Panc1 (cell line): ENCODE measurements around the gene DAD1. TPM values are rescaled to one million over a fixed set of nuclear protein-coding genes. Genes with fewer than 3 reads are reported as not detected.
"Not testable (repeated sequence)": the region's sequence is repeated elsewhere in the genome, so short reads cannot be mapped to it uniquely, and the experiment has no call there.

ENCODE experiments used
- ATAC-seq: fragments of 200-7000 bp; cut with Tn5 transposase; 2 replicates; pipeline ENCODE4 v1.9.1; 2020; ENCODE audit warnings: mild to moderate bottlenecking, moderate library complexity
- BruUV-seq: library from RNA; stranded (reverse); fragments of 400-500 nt; replicated peaks from 2 replicates; lab custom pipeline; 2021; lab: Mats Ljungman, UMichigan
- CTCF ChIA-PET: fragments of 300-600 bp; sonication (Branson Sonifier 250); formaldehyde crosslinking; loops from one replicate; lab custom pipeline; 2022; ENCODE audit warnings: antibody characterized with exemption; lab: Charles Lee
- POLR2A ChIA-PET: fragments of 300-600 bp; sonication (Branson Sonifier 250); formaldehyde crosslinking; loops from one replicate; lab custom pipeline; 2022; ENCODE audit warnings: antibody characterized with exemption; lab: Charles Lee
- DNase-seq: peaks from one replicate; pipeline ENCODE4 v3.0.0-alpha.2; 2010; ENCODE audit warnings: low read depth, low spot score
- H3K27ac ChIP-seq: 2 replicates; pipeline ENCODE4 v1.5.1; 2011; ENCODE audit warnings: mild to moderate bottlenecking, low read length, inconsistent platforms
- H3K27me3 ChIP-seq: fragments of 200-500 bp; sonication (Bioruptor generic); 2 replicates; pipeline ENCODE4 v1.6.0; 2014; ENCODE audit warnings: low read length, inconsistent platforms; ENCODE audit not compliant: control insufficient read depth, insufficient read depth
- H3K36me3 ChIP-seq: fragments of 200-500 bp; sonication (Bioruptor generic); 2 replicates; pipeline ENCODE4 v1.5.1; 2014; ENCODE audit warnings: inconsistent platforms, mild to moderate bottlenecking, low read length, moderate library complexity; ENCODE audit not compliant: control insufficient read depth, insufficient read depth
- H3K4me1 ChIP-seq: 2 replicates; pipeline ENCODE4 v1.5.1; 2011; ENCODE audit warnings: inconsistent platforms, mild to moderate bottlenecking, low read length, moderate library complexity; ENCODE audit not compliant: control insufficient read depth, insufficient read depth
- H3K4me3 ChIP-seq, 2 experiments: 2 replicates each; pipeline ENCODE4 v1.5.1; 2011 to 2012; ENCODE audit warnings: low read depth in 2 of 2, low read length in 2 of 2, mild to moderate bottlenecking in 2 of 2, inconsistent platforms in 1 of 2, moderate library complexity in 1 of 2
- H3K9me3 ChIP-seq: fragments of 200-500 bp; sonication (Bioruptor generic); 2 replicates; pipeline ENCODE4 v1.5.1; 2014; ENCODE audit warnings: low read depth, mild to moderate bottlenecking, inconsistent platforms, low read length, moderate library complexity; ENCODE audit not compliant: control insufficient read depth, insufficient read depth
- CTCF ChIP-seq: fragments of 450-650 bp; IDR thresholded peaks from 2 replicates; pipeline ENCODE4 v1.5.1; 2017; ENCODE audit warnings: mild to moderate bottlenecking
- POLR2AphosphoS5 ChIP-seq: IDR thresholded peaks from 2 replicates; pipeline ENCODE4 v1.6.1; 2012; ENCODE audit warnings: mild to moderate bottlenecking, low read depth, low read length, moderate library complexity
- REST ChIP-seq, 2 experiments: IDR thresholded peaks; 2 replicates each; pipeline ENCODE4 v1.6.1; 2011 to 2012; ENCODE audit warnings: low read depth in 2 of 2, control low read depth in 1 of 2, low read length in 1 of 2, mild to moderate bottlenecking in 1 of 2, moderate library complexity in 1 of 2; ENCODE audit not compliant: insufficient read depth in 1 of 2
- SIN3A ChIP-seq: IDR thresholded peaks from 2 replicates; pipeline ENCODE4 v1.6.1; 2012; ENCODE audit warnings: low read depth, mild to moderate bottlenecking, low read length, moderate library complexity, borderline replicate concordance; ENCODE audit not compliant: insufficient read depth
- TCF7L2 ChIP-seq: IDR thresholded peaks from 2 replicates; pipeline ENCODE4 v1.6.1; 2011; ENCODE audit warnings: mild to moderate bottlenecking, low read depth, low read length, inconsistent platforms
- in situ Hi-C: cut with HindIII; loops from 2 replicates; pipeline ENCODE4 v1.10.0; 2016; ENCODE audit warnings: low sequenced_read_pairs, low pct_unique_long_range_greater_than_20kb
- intact Hi-C: fragments of 100-400 bp; cut with micrococcal nuclease; formaldehyde crosslinking; loops from one replicate; pipeline ENCODE4 v1.10.0; 2022; ENCODE audit not compliant: unreplicated experiment
- total RNA-seq: library from RNA; stranded (reverse); gene quantifications from one replicate; pipeline ENCODE4 v1.2.1, GENCODE V29; 2021; ENCODE audit not compliant: unreplicated experiment

The DAD1 gene
- total RNA-seq, 1 experiment from 2014 or later: 163 TPM

- POLR2A ChIA-PET: no interaction called here
- no peaks in the 10 kb centered on the region for H3K36me3 ChIP-seq
- H3K27me3 ChIP-seq: no peaks in the 10 kb centered on the region
- ATAC-seq (no peak), DNase-seq (no peak)
- no TSS peak for BruUV-seq
- H3K9me3 ChIP-seq: no peaks in the 10 kb centered on the region
- intact Hi-C loops: loop anchor here (5.0 kb wide), 1 partner anchor 153 kb away; no protein-coding TSS in a partner anchor
- no peak overlapping the region for H3K27ac ChIP-seq
- H3K4me1 ChIP-seq: no peaks in the 10 kb centered on the region
- CTCF ChIA-PET: no interaction called here
- in situ Hi-C loops: no loop called here
- no peak for TF ChIP-seq POLR2AphosphoS5
- no peak for TF ChIP-seq SIN3A
- no peak for TF ChIP-seq REST (IDR thresholded peaks at IDR 0.05; ENCODE audit: insufficient read depth in 1 of 2, low read depth in 2 of 2, low read length in 1 of 2)
- H3K4me3 ChIP-seq: no peak overlapping the region
These were observed 44.1 kb downstream of the DAD1 start for GRCh38 chr14:22544881-22545420.

- Histone ChIP-seq H3K36me3 (no peaks in the 10 kb centered on the region), H3K4me1 (no peaks in the 10 kb centered on the region), H3K4me3 (no peak overlapping the region), H3K9me3 (no peaks in the 10 kb centered on the region), H3K27me3 (no peaks in the 10 kb centered on the region), H3K27ac (no peak overlapping the region)
- in situ Hi-C loops: no loop called here
- CTCF ChIA-PET: no interaction called here
- BruUV-seq: no TSS peak
- intact Hi-C loops: no loop called here
- POLR2A ChIA-PET: no interaction called here
- TF ChIP-seq CTCF (no peak), REST (IDR thresholded peaks at IDR 0.05; ENCODE audit: insufficient read depth in 1 of 2, low read depth in 2 of 2, low read length in 1 of 2) (no peak), POLR2AphosphoS5 (no peak), SIN3A (no peak), TCF7L2 (no peak)
- ATAC-seq: no peak
- no peak for DNase-seq
These were observed 44.6 kb downstream of the DAD1 start for GRCh38 chr14:22544406-22544805.

GRCh38 chr14:22543570-22544357, 45.3 kb downstream of the DAD1 start:
- ATAC-seq, CTCF ChIA-PET, H3K27me3 ChIP-seq, H3K36me3 ChIP-seq, in situ Hi-C loops, DNase-seq, H3K4me1 ChIP-seq, BruUV-seq, intact Hi-C loops, POLR2A ChIA-PET, H3K27ac ChIP-seq, H3K9me3 ChIP-seq, H3K4me3 ChIP-seq: not testable (repeated sequence)
